ENCODE data around the gene LRRC74B.

LRRC74B gene

DNA sequence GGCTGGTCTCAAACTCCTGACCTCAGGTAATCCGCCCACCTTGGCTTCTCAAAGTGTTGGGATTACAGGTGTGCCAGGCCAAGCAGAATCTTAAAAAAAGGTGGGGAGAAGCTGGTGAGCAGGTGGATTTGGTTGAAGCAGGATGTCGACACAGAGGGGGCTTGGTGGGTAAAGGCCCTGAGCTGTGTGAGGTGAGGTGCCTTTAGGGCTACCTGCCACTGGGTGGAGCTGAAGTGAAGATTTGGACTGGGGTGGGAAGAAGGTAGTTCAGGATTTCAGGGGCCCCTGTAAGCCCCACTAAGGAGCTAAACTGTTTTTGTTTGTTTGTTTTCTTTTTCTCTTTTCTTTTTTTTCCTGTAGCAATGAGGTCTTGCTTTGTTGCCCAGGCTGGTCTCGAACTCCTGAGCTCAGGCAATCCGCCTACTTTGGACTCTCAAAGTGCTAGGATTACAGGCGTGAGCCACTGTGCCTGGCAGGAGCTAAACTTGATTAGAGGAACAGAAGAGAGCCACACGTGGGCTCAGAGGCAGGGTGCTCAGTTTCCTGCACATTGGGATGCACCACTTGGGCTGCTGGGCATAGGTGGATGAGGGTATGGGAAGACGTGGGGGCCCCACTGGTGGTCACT is 24.8 kb upstream of the LRRC74B start:
- DNase-seq (ENCODE audit: low spot score in 2 of 2), result no peak
- no peaks in the 10 kb centered on the region for H3K27me3 ChIP-seq (ENCODE audit: low read depth)
- no peak overlapping the region for H3K4me3 ChIP-seq
- in situ Hi-C loops (cut with MboI; ENCODE audit: low sequenced_read_pairs), result no loop called here
- peaks cover 6% of the 10 kb centered on the region; the same call in 1 of the 2 replicates for H3K9me3 ChIP-seq
- H3K36me3 ChIP-seq (replicated peaks), result no peaks in the 10 kb centered on the region
- H3K4me1 ChIP-seq, result no peaks in the 10 kb centered on the region

DNA sequence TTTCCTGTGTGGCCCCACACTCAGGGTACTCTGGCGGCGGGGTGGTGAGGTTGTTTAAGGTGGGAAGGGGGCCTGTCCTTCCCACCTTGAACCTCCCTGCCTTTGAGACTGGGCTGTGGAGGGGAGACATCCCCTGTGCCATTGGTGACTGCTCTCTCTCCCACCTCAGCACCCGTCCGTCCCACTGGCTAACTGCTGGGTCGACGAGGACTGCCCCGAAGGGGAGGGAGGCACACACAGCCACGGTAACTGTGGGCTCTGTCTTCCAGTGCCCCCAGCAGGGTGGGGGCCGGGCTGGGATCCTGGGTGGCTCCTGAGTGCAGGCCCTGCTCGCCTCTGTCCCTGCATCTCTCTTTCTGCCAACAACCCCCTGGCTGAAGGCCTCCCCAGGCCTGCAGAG is 23.2 kb upstream of the LRRC74B start:
- no peaks in the 10 kb centered on the region for H3K27me3 ChIP-seq (ENCODE audit: low read depth)
- peaks cover 6% of the 10 kb centered on the region; the same call in 1 of the 2 replicates for H3K9me3 ChIP-seq
- in situ Hi-C loops (cut with MboI; ENCODE audit: low sequenced_read_pairs), result no loop called here
- no peak overlapping the region for H3K4me3 ChIP-seq
- DNase-seq (ENCODE audit: low spot score in 2 of 2), result no peak
- no peaks in the 10 kb centered on the region for H3K4me1 ChIP-seq
- H3K36me3 ChIP-seq (replicated peaks), result no peaks in the 10 kb centered on the region

GRCh38 chr22:21022955-21023614 is 22.7 kb upstream of the LRRC74B start:
- peaks cover 6% of the 10 kb centered on the region; the same call in 1 of the 2 replicates for H3K9me3 ChIP-seq
- H3K4me1 ChIP-seq, result no peaks in the 10 kb centered on the region
- H3K27me3 ChIP-seq (ENCODE audit: low read depth), result no peaks in the 10 kb centered on the region
- H3K4me3 ChIP-seq, result no peak overlapping the region
- DNase-seq (ENCODE audit: low spot score in 2 of 2), result no peak
- in situ Hi-C loops (cut with MboI; ENCODE audit: low sequenced_read_pairs), result no loop called here
- no peaks in the 10 kb centered on the region for H3K36me3 ChIP-seq (replicated peaks)

- no peaks in the 10 kb centered on the region for H3K9me3 ChIP-seq
- no peaks in the 10 kb centered on the region for H3K4me1 ChIP-seq
- in situ Hi-C loops (cut with MboI; ENCODE audit: low sequenced_read_pairs), result no loop called here
- DNase-seq (ENCODE audit: low spot score in 2 of 2), result no peak
- H3K36me3 ChIP-seq (replicated peaks), result no peaks in the 10 kb centered on the region
- no peaks in the 10 kb centered on the region; the same call in 1 of the 2 replicates for H3K27me3 ChIP-seq (ENCODE audit: low read depth)
- no peak overlapping the region for H3K4me3 ChIP-seq
Measured at GRCh38 chr22:21025266-21025665, 20.5 kb upstream of the LRRC74B start.

DNA sequence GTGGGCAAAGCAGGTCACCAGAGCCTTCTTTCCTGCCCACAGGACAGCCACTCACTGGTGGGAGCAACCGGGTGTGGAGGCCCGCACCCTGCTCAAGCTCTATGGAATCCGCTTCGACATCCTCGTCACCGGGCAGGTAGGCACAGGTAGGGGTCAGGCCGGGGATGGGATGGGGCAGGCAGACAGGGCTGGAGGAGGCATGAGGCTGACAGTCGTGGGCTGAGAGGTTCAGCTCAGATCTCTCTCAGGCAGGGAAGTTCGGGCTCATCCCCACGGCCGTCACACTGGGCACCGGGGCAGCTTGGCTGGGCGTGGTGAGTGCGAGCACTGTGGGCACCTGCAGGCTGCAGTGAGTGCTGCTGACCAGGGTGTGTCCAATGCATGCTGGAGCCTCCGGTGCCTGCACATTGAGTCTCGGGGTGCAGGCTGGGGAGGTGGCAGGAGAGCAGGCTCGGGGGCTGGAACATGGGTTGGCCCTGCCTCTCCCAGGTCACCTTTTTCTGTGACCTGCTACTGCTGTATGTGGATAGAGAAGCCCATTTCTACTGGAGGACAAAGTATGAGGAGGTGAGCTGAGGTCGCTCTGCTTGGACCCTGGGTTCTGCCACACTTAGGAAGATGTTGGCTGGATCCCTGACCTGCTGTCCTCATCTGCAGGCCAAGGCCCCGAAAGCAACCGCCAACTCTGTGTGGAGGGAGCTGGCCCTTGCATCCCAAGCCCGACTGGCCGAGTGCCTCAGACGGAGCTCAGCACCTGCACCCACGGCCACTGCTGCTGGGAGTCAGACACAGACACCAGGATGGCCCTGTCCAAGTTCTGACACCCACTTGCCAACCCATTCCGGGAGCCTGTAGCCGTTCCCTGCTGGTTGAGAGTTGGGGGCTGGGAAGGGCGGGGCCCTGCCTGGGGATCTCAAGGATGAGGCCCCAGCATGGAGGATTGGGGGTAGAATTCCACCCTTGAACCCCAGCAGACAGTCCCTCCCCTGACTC is 19.7 kb upstream of the LRRC74B start:
- Histone ChIP-seq H3K4me3 (no peak overlapping the region), H3K9me3 (no peaks in the 10 kb centered on the region), H3K36me3 (replicated peaks) (no peaks in the 10 kb centered on the region), H3K27me3 (ENCODE audit: low read depth) (no peaks in the 10 kb centered on the region; the same call in 1 of the 2 replicates), H3K4me1 (no peaks in the 10 kb centered on the region)
- DNase-seq (ENCODE audit: low spot score in 2 of 2), result no peak
- in situ Hi-C loops (cut with MboI; ENCODE audit: low sequenced_read_pairs), result no loop called here

DNA sequence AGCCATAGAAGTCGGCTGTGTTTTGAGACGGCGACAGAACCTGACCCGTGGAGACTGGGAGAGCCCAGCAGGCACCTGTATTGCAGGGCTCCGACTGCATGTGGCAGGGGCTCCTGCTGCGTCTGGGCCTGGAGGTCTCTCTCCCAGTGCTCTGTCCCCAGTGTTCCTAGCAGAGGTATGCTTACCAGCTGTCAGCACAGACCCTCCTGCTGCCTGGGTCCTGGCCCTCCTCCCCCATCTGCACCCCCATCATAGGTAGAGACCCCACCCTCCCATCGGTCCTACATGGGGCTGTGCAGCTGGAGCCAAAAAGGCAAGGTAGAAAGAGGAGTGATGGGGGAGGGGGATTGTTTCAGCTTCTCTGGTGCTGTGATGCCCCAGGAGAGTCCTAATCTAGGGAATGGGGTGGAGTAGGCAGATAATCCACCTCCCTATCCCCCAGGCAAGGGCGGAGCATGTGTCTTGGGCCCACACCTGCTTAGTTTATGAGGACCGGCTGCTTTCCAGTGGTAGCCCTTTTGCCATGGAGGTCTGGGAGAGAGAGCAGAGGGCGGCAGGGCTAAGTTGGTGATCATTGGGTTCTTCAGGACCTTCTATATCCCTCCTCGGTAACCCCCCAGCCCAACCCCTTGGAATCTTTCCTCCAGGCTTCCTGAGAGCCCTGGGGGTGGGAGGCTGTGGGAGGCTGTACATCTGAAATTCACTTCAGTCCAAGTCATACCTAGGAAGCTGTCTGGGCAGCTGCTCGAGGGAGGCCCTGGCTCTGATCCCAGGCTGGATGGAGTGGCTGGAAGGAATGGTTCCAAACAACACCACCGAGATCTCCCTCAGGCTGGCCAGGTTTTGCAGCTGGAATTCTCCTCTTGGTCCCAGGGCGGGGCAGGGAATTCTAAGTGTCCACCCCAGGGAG is 18.7 kb upstream of the LRRC74B start:
- Histone ChIP-seq H3K36me3 (replicated peaks) (no peaks in the 10 kb centered on the region), H3K4me3 (no peak overlapping the region), H3K27me3 (ENCODE audit: low read depth) (no peaks in the 10 kb centered on the region; the same call in 1 of the 2 replicates), H3K4me1 (no peaks in the 10 kb centered on the region), H3K9me3 (no peaks in the 10 kb centered on the region)
- no peak for DNase-seq (ENCODE audit: low spot score in 2 of 2)
- in situ Hi-C loops (cut with MboI; ENCODE audit: low sequenced_read_pairs), result no loop called here

DNA sequence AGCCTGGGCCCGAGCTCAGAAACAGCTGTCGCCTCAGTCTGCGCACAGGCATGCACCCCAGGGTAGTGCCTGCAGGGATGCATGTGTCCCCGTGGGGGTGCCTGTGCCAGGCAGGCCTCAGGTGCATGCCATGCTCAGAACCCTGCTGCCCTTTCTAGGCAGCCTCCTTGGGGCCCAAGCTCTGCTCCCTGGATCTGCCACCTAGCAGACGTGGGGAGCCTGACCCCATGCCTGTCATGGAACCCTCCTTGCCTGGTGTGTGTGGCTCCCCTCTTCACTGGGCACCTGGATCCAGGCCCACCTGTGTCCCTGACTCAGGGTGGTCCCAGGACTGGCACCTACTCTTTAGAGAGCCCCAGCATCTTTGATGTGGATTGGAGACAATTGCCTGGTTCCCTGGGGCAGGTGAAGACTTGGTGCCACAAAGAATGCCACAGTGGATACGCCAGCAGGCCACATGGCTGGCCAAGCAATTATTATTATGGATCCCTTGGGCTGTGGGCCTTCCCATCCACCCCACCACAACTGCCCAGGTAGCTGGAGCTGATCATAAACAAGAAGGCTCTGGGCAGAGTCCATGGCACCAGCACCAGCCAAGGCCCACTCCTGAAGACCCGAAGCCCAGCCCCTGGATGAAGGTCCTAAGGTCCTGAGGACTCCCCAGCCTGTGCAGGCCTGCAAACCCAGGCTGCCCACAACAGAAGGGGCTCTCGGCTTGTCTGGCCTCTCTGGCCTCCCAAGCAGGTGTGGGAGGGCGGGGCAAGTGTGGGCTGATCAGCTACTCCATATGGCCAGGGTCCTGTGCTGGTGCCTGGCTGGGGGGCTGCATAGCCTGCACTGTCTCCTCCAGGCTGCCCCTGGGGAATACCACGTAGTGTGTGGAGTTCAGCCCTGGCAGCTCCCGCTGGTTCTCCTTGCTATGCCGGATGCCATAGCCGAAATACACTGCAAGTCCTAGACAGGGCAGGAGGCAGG is 17.2 kb upstream of the LRRC74B start:
- Histone ChIP-seq H3K4me1 (no peaks in the 10 kb centered on the region), H3K27me3 (ENCODE audit: low read depth) (no peaks in the 10 kb centered on the region; the same call in 1 of the 2 replicates), H3K9me3 (no peaks in the 10 kb centered on the region), H3K36me3 (replicated peaks) (no peaks in the 10 kb centered on the region), H3K4me3 (no peak overlapping the region)
- in situ Hi-C loops (cut with MboI; ENCODE audit: low sequenced_read_pairs), result no loop called here
- DNase-seq (ENCODE audit: low spot score in 2 of 2), result no peak

- Histone ChIP-seq H3K4me3 (no peak overlapping the region), H3K36me3 (replicated peaks) (no peaks in the 10 kb centered on the region), H3K9me3 (no peaks in the 10 kb centered on the region), H3K4me1 (no peaks in the 10 kb centered on the region), H3K27me3 (ENCODE audit: low read depth) (no peaks in the 10 kb centered on the region; the same call in 1 of the 2 replicates)
- DNase-seq (ENCODE audit: low spot score in 2 of 2), result no peak
- in situ Hi-C loops (cut with MboI; ENCODE audit: low sequenced_read_pairs), result no loop called here
Measured at GRCh38 chr22:21029486-21030025, 16.2 kb upstream of the LRRC74B start.

DNA sequence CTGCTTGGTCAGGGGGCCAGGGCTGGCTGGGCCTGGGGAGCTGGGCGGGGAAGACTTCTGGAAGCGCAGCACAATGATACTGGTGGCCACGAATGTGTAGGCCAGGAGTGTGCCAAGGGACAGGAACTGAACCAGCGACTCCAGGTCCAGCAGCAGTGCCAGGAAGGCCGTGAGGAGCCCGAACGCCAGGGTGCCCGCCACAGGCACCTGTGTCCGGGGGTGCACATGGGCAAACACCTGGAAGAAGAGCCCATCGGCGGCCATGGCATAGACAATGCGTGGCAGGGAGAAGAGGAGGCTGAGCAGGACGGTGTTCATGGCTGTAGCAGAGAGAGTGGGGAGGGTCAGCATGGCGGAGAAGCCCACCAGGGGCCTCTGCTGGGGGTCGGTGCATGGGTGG is 15.7 kb upstream of the LRRC74B start:
- in situ Hi-C loops (cut with MboI; ENCODE audit: low sequenced_read_pairs), result no loop called here
- Histone ChIP-seq H3K4me1 (no peaks in the 10 kb centered on the region), H3K4me3 (no peak overlapping the region), H3K9me3 (no peaks in the 10 kb centered on the region), H3K27me3 (ENCODE audit: low read depth) (no peaks in the 10 kb centered on the region; the same call in none of the 2 replicates), H3K36me3 (replicated peaks) (no peaks in the 10 kb centered on the region)
- DNase-seq (ENCODE audit: low spot score in 2 of 2), result no peak

GRCh38 chr22:21030621-21031544 is 14.9 kb upstream of the LRRC74B start:
- H3K4me1 ChIP-seq, result no peaks in the 10 kb centered on the region
- DNase-seq (ENCODE audit: low spot score in 2 of 2), result no peak
- no peaks in the 10 kb centered on the region; the same call in none of the 2 replicates for H3K27me3 ChIP-seq (ENCODE audit: low read depth)
- H3K36me3 ChIP-seq (replicated peaks), result no peaks in the 10 kb centered on the region
- no peaks in the 10 kb centered on the region for H3K9me3 ChIP-seq
- H3K4me3 ChIP-seq, result no peak overlapping the region
- in situ Hi-C loops (cut with MboI; ENCODE audit: low sequenced_read_pairs), result no loop called here

DNA sequence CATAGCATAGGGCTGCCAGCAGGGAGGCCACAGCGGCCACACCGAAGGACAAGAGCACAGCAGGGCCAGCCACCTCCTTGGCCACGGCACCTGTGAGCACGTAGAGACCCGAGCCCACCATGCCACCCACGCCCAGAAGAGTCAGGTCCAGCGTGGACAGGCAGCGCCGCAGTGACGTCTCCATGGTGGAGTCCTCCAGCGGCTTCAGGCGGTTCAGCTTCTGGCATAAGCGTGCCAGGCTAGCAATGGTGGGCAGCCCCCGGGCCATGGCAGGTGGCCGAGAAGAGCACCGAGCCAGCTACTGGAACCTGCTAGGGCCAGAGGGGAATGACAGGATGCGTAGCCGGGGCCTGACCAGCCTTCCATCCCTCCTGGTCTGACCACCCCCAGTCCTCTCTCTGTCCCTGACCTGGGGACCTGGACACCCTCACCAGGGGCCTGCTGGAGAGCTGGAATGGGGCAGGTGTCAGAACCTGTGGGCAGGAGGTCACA is 14.2 kb upstream of the LRRC74B start:
- in situ Hi-C loops (cut with MboI; ENCODE audit: low sequenced_read_pairs), result no loop called here
- Histone ChIP-seq H3K36me3 (replicated peaks) (no peaks in the 10 kb centered on the region), H3K27me3 (ENCODE audit: low read depth) (no peaks in the 10 kb centered on the region; the same call in none of the 2 replicates), H3K9me3 (no peaks in the 10 kb centered on the region), H3K4me1 (no peaks in the 10 kb centered on the region), H3K4me3 (no peak overlapping the region)
- DNase-seq (ENCODE audit: low spot score in 2 of 2), result no peak
